Psoas muscle (tissue), 8 donors: ENCODE data around the gene P2RY13. TPM values are rescaled to one million over a fixed set of nuclear protein-coding genes. Genes with fewer than 3 reads are reported as not detected.

Source experiments
- ATAC-seq, 4 donors: fragments of 200-7000 bp; cut with Tn5 transposase; one replicate each; pipeline ENCODE4 v1.9.1; 2020; ENCODE audit warnings: moderate library complexity in 3 of 4, mild to moderate bottlenecking in 2 of 4
- DNase-seq, 2 donors: peaks; one replicate each; pipeline ENCODE4 v3.0.0-alpha.2; 2020
- H3K27ac ChIP-seq: fragments of 200-600 bp; one replicate; pipeline ENCODE4 v1.8.0; 2022
- H3K27me3 ChIP-seq, 3 donors: fragments of 200-600 bp in 1 of 3; one replicate each; pipeline versions ENCODE4 v1.6.1 to v1.8.0; 2013 to 2022; ENCODE audit warnings: low read length in 2 of 3, mild to moderate bottlenecking in 2 of 3, moderate library complexity in 1 of 3; ENCODE audit not compliant: insufficient read depth in 3 of 3
- H3K36me3 ChIP-seq, 2 donors: fragments of 200-600 bp in 1 of 2; one replicate each; pipeline versions ENCODE4 v1.6.1 to v1.8.0; 2013 to 2022; ENCODE audit warnings: low read depth in 1 of 2, mild to moderate bottlenecking in 1 of 2, moderate library complexity in 1 of 2; ENCODE audit not compliant: insufficient read depth in 1 of 2
- H3K4me1 ChIP-seq: fragments of 200-600 bp; one replicate; pipeline ENCODE4 v1.8.0; 2022
- H3K4me3 ChIP-seq: fragments of 200-600 bp; one replicate; pipeline ENCODE4 v1.8.0; 2022; ENCODE audit warnings: mild to moderate bottlenecking
- H3K9me3 ChIP-seq: fragments of 200-600 bp; one replicate; pipeline ENCODE4 v1.8.0; 2022
- CTCF ChIP-seq: fragments of 200-600 bp; IDR thresholded peaks from one replicate; pipeline ENCODE4 v1.8.0; 2022; ENCODE audit warnings: antibody characterized with exemption
- WGBS, 3 donors: extraction: QIAGEN DNeasy Blood & Tissue Kit; methylation state at CpG; one replicate each; pipeline versions ENCODE4 v1.1.6 to v1.1.7; 2013; 5-methylcytosine and 5-hydroxymethylcytosine counted together
- intact Hi-C, 2 donors: fragments of 100-400 bp; cut with DNase I; formaldehyde crosslinking; loops; one replicate each; pipeline versions ENCODE4 v1.11.0 to v1.14.2; 2022
- polyA plus RNA-seq, 3 donors: library from polyadenylated mRNA; stranded (reverse); fragments of 200-250 nt; gene quantifications; one replicate each; pipeline ENCODE4 v1.2.3, GENCODE V29; 2013
- total RNA-seq, 4 donors: library from RNA; stranded (reverse); fragmentation: NEBNext Ultra II Directional in 2 of 4; extraction: Animal tissue kit (Norgen Biotek cat#: 25700) in 2 of 4; gene quantifications; one replicate each; pipeline versions ENCODE4 v1.2.1 to v1.2.4, GENCODE V29; 2021 to 2023
- donor health status: healthy with polysubstance abuse.
- donor health status: DM: no; HTN: no; CAD: no; lungs with moderate emphysema.
- donor health status: Bipolar disorder and iron deficiency.
- donor health status: healthy.
- donor health status: DM: yes; HTN: yes; CAD: no.
- donor health status: DM: no; HTN: no; CAD: no.
- donor health status: DM: no; HTN: no; CAD: no.
- donor health status: DM: yes; HTN: yes; CAD: no.

The P2RY13 gene
- total and polyA plus RNA-seq, 7 donors, result 0.03 to 0.88 (median 0.28) TPM

- no peaks in the 10 kb centered on the region for H3K27me3 ChIP-seq
- no peak overlapping the region for H3K27ac ChIP-seq
- no peak for TF ChIP-seq CTCF
- no peaks in the 10 kb centered on the region for H3K9me3 ChIP-seq
- H3K4me3 ChIP-seq, result no peak overlapping the region
- H3K4me1 ChIP-seq, result no peaks in the 10 kb centered on the region
- intact Hi-C loops, result no loop called here
- ATAC-seq (no peak), DNase-seq (no peak)
- WGBS, 3 donors, result 48 to 55% (median 55%) methylated on average over 3 of the region's 3 CpGs
- no peaks in the 10 kb centered on the region for H3K36me3 ChIP-seq
Measured at GRCh38 chr3:151289445-151289844, 39.9 kb downstream of the P2RY13 start.

DNA sequence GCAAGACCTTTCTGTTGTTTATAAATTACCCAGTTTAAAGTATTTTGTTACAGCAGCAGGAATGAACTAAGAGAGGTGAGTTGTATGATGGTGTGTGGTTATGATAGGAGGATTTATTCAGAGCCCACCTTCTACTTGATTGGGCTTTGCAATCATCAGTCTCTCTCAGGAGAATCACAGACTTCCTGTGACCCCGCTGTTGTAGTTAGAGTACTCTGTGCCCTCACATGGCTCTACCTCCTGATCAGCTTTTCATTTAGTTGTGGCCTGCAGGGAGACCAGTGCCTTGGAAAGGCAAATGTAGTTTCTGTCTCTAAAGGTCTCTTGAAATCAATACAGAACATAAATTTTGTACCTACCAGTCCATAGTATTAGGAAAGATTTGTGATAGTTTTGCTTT, 43.4 kb downstream of the P2RY13 start:
- no peak for DNase-seq
- H3K4me1 ChIP-seq, result no peaks in the 10 kb centered on the region
- intact Hi-C loops, result no loop called here
- WGBS, 3 donors, result 52 to 88% (median 62%) methylated on average over 1 of the region's 1 CpG
- no peak overlapping the region for H3K4me3 ChIP-seq
- H3K36me3 ChIP-seq, result no peaks in the 10 kb centered on the region
- H3K27ac ChIP-seq, result no peak overlapping the region
- H3K9me3 ChIP-seq, result no peaks in the 10 kb centered on the region
- no peaks in the 10 kb centered on the region for H3K27me3 ChIP-seq
- no peak for TF ChIP-seq CTCF
- ATAC-seq, result no peak

GRCh38 chr3:151283907-151284461, 45.4 kb downstream of the P2RY13 start:
- Histone ChIP-seq H3K4me1 (no peaks in the 10 kb centered on the region), H3K27ac (no peak overlapping the region), H3K36me3 (no peaks in the 10 kb centered on the region), H3K4me3 (no peak overlapping the region), H3K27me3 (no peaks in the 10 kb centered on the region), H3K9me3 (no peaks in the 10 kb centered on the region)
- intact Hi-C loops, result loop anchor here (1.0 to 5.0 kb wide), 5 partner anchors 57 to 125 kb away; no protein-coding TSS in a partner anchor
- 50 to 54% (median 54%) methylated on average over 5 of the region's 5 CpGs for WGBS, 3 donors
- ATAC-seq (no peak), DNase-seq (no peak)
- TF ChIP-seq CTCF, result no peak

DNA sequence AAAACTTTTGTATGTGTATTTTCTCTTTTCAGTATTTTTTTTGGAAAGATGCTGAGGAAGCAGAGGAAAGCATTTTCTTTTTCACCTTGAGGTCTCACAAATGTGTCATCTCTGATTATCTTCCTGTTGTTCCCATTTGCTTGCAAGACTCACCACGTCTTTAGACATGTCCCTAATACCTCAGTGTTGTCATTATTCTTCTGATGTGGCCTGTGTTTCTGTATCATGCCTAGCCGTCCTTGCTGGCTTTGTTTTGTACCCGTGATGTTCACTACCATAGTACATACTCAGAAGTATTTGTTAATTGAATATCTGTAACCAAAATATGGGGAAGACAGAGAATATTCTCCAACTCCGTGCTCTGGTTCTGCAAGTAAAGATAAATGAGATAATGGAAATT, 46.0 kb downstream of the P2RY13 start:
- no peak overlapping the region for H3K27ac ChIP-seq
- intact Hi-C loops, result loop anchor here (1.0 to 5.0 kb wide), 5 partner anchors 56 to 125 kb away; no protein-coding TSS in a partner anchor
- 71 to 80% (median 79%) methylated on average over 4 of the region's 4 CpGs for WGBS, 3 donors
- no peak for TF ChIP-seq CTCF
- H3K27me3 ChIP-seq, result no peaks in the 10 kb centered on the region
- no peak for ATAC-seq
- H3K9me3 ChIP-seq, result no peaks in the 10 kb centered on the region
- no peak overlapping the region for H3K4me3 ChIP-seq
- DNase-seq, result no peak
- H3K4me1 ChIP-seq, result no peaks in the 10 kb centered on the region
- no peaks in the 10 kb centered on the region for H3K36me3 ChIP-seq

GRCh38 chr3:151282921-151283320, 46.4 kb downstream of the P2RY13 start:
- ATAC-seq (peak; percentile 64 to 89 (median 78)), DNase-seq (no peak)
- intact Hi-C loops, result loop anchor here (1.0 to 5.0 kb wide), 5 partner anchors 56 to 124 kb away; no protein-coding TSS in a partner anchor
- no peaks in the 10 kb centered on the region for H3K4me1 ChIP-seq
- no peaks in the 10 kb centered on the region for H3K9me3 ChIP-seq
- TF ChIP-seq CTCF, result peak; percentile 77
- H3K27me3 ChIP-seq, result no peaks in the 10 kb centered on the region
- WGBS, 3 donors, result 0 to 2% (median 1%) methylated on average over 1 of the region's 1 CpG
- H3K27ac ChIP-seq, result no peak overlapping the region
- H3K36me3 ChIP-seq, result no peaks in the 10 kb centered on the region
- no peak overlapping the region for H3K4me3 ChIP-seq
